GM21786 (cell line): Measurements from ENCODE around the gene TBXAS1.

Experiments used
- ATAC-seq: cut with Tn5 transposase; IDR thresholded peaks from one replicate; pipeline ENCODE4 v1.9.1; 2021; ENCODE audit not compliant: unreplicated experiment

The TBXAS1 gene

GRCh38 chr7:139942636-139943035 is 113.6 kb downstream of the TBXAS1 start:
- ATAC-seq = no peak

DNA sequence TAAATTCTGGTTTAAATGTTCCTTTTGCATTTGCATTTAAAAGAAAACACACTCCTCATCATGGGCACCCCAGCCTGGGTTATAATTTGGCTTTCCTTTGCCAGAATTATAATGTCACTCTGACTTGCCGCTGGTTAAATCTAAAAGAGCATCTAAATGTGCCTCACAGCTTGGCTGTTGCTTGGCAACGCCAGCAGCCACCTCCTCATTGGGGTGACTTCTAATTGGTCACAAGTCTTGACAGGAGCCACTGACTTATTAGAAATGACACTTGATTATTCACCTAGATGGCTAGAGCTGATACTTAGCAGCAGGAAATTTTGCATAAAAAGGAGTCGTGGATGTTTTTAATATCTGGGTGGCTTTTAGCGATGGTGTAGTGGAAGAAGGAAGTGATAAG is 114.3 kb downstream of the TBXAS1 start:
- ATAC-seq = no peak

DNA sequence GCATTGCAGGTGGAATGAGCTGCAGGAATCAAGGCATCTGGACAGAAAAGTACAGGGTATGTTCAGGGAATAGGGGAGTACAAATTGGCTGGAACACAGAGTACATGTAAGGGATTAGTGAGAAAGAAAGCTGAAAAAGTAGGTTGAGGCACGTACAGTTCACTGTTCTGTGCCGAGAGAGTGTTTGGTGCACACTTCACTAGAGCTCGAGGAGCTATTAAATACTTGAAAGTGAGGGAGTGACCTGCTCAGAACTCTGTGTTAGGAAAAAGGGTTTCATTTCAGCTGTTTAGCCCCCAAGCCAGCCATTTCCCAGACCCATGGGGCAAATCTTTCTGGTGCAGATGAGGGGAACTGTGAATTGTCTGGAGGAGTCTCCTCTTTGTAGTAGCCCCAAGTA is 115.2 kb downstream of the TBXAS1 start:
- ATAC-seq = no peak

DNA sequence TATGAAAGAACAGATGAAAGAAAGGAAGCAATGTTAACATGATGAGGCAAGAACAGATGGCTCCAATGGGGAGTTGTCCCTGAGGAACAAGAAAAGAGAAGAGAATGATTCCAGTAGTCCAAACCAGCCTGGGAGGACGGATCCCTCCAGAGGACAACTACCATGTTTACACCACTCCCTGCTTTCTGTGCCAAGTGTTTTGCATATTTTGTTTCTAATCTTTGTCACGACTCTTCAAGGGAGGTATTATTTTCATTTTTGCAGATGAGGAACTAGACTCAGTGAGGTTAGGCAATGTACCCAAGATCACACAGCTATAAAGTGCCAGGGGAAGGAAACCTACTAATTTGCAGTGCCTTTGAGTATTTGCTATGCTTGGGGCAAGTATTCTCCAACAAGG is 117.5 kb downstream of the TBXAS1 start:
- ATAC-seq = no peak

DNA sequence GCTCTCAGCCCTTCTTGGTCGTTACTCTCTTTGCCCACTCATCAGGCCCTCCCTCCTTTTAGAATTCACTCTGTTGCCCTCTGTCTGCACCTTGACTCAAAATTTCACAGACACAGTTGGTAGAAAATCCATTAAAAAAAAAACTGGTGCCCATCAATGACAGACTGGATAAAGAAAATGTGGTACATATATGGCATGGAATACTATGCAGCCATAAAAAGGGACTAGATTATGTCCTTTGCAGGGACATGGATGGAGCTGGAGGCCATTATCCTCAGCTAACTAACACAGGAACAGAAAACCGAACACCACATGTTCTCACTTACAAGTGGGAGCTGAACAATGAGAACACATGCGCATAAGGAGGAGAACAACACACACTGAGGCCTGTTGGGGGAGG is 118.0 kb downstream of the TBXAS1 start:
- ATAC-seq = no peak

DNA sequence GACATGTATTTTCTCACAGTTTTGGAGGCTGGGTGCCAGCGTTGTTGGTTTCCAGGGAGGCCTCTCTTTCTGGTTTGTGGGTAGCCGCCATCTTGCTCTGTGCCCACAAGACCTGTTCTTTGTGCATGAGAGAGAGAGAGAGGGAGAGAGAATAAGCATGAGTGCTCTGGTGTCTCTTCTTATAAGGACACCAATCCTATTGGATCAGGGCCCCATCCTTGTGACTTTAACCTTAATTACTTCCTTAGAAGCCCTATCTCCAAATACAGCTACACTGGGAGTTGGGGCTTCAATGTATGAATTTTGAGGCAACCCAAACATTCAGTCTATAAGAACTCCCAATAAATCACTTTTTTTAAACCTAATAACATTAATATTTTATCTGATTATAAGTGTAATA is 119.1 kb downstream of the TBXAS1 start:
- ATAC-seq = no peak

- no peak for ATAC-seq
Observed at GRCh38 chr7:139948587-139949335, 119.7 kb downstream of the TBXAS1 start.

DNA sequence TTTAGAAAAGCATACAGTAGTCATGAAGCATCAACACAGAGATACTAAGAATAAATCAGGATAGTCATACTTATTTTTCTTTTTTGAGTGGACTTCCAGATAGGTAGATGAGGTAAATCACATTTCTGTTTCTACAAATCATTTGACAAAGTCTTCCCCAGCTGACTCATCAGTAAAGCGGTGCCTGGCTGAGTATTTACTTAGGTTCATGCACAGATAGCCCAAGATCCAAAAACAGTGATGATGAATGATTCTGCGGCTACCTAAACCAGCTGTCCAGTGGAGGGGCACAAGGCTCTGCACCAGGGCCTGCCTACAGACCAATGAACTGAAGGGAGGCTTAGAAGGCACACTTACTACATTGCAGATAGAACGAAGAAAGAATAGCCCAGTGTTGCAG is 120.6 kb downstream of the TBXAS1 start:
- no peak for ATAC-seq

- no peak for ATAC-seq
Observed at GRCh38 chr7:139950881-139951525, 121.9 kb downstream of the TBXAS1 start.

GRCh38 chr7:139953229-139953628 is 124.2 kb downstream of the TBXAS1 start:
- ATAC-seq = no peak

DNA sequence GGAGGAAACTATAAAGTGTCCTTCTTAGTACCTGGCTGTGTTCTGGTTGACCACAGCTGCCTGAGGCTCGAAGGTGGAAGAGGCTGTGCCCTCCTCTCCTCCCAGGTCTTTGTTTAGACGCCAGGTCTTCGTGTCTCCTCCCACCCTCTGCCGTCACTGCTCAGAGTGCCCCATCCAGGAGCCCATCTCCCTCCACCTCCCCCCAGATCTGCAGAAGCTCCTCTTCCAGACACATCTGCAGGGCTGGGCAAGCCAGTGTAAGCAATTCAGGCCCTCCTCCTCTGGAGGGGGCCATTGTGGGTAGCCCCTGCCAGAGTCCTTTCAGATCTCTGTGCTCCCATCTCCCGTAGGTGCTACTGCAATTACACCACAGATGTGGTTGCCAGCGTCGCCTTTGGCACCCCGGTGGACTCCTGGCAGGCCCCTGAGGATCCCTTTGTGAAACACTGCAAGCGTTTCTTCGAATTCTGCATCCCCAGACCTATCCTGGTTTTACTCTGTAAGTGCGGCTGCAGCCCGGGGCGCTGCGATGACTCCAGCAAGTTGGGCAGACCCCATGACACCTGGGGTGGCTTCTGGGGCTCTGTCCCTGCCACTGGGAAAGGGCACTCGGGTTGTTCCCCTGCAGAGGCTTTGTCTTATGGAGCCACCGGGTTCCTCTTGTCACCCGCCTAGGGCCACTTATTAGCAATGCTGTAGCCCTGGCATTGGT is 126.2 kb downstream of the TBXAS1 start:
- no peak for ATAC-seq

GRCh38 chr7:139958599-139959284 is 129.7 kb downstream of the TBXAS1 start:
- no peak for ATAC-seq

GRCh38 chr7:139959285-139959628 is 130.2 kb downstream of the TBXAS1 start:
- no peak for ATAC-seq

- ATAC-seq = no peak
Observed at GRCh38 chr7:139959718-139960117, 130.7 kb downstream of the TBXAS1 start.

DNA sequence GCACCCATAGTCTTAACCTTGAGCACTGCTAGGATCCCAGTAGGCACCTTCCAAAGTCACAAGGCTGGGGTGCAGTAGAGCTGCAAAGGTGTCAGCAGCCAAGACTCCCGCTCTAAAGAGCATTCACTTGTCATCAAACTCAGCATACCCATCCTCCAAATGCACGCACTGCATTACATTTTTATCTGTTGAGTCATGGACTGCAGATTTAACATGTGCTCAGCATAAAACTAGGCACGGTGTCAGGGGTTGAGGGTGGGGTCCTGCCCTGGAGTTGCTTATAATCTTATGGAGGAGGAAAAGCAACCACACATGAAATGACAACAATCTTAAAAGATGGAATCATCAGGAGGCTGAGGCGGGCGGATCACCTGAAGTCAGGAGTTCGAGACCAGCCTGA is 131.1 kb downstream of the TBXAS1 start:
- no peak for ATAC-seq

DNA sequence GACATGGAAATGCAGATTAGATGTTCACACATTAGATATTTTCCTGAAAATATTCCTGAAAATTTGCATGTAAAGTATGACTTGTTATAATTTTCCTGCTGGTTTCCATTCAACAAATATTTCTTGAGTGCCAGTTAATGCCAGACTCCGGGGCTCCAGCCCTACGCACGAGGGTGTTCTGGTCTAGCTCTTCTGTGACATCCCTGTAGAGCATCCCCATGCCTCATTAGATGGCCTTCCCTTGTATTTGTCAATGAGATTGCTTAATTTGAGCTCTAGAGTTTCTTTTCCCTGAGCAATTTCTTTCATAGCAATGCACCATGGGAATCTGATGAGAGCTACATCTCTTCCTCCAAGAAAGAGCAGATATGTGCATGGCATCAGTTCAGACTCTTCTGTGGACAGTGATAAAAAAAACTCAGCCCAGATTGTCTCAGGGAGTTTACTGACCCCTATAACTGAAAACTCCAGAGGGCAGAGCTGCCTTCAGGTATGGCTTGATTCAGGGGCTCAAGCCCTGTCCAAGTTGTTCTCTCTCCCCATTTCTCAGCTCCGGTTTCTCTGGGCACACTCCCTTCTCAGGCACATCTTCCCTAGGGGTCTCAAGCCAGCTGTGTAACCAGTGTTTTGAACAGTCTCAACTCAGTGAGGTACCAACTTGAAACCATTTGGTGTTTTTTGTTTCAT is 137.0 kb downstream of the TBXAS1 start:
- no peak for ATAC-seq

GRCh38 chr7:139966949-139967348 is 137.9 kb downstream of the TBXAS1 start:
- ATAC-seq = no peak

DNA sequence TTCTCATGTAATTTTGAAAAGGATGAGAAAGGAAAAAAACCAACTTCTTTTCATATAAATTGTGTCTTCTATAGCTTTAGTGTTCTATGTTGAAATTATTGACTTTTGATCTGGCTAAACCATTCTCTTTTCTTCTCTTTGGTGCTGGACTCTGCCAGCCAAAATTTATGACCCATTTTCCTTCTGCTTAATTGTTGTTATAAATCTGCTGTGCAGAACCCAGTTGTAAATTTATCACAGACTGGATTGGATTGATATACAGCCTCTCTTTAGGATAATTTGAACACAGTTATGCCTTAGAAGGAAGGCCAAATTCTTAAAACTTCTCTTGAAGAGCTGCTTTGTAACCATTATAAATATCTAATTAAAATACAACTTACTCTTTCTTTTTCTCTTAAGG is 139.9 kb downstream of the TBXAS1 start:
- ATAC-seq = no peak

DNA sequence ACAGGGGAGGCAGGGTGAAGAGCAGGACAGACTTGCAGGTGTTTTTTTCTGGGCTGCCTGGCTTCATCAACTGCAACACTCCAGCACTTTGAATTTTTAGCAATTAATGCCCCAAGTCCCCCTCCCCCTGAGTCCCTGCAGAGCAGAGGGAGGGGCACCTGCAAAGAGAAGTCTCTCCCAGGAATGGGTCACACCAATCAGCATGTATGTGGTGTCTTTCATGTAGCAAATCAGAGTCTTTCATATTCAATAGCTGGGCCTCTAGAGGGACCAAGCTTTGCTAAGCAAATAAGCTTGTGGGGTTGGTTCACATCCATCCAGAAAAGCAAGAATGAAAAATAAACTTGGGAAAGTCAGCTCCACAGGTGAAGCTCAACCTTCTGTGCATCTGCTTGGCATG is 143.0 kb downstream of the TBXAS1 start:
- no peak for ATAC-seq

DNA sequence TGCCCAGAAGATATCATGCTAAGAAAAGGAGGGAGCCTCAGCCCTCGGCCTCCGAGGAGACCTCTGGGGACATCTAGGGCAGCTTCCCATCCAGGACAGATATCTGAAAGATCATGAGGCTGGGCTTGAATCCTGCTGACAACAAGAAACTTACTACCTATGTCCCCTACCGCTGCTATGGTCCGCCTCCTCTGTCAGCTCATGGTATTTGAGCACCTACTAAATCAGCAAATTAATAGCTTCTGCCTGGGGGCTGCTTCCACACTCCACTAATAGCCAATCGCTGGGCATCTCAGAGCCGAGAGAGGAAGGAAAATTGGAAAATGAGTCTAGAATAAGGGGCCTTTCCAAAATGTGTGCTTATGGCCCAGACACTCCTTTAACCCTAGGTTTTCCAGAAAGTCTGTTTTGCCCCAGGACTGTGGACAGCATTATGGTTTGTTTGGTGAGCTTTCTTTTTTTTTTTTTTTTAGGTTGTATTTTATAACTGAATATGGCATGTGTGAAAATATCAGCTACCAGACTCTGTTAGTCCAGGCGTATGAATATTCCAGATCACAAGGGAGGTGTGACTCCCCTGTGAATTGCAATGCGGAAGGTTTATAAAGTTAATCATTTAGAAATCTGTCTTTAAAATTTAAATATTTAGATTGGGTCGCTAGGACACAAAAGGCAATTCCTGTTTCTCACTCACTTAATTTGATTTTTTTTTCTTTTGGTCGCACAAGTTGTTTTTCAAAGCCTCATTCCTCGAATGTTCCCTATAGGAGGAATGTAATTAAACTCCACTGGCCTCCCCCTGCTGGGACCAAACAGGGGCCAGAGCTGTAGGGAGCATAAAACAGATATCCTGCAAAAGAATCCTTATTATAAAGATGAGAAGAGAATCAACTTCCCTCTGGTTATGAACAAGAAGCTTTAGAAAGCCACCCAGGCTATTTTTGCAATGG is 144.3 kb downstream of the TBXAS1 start:
- no peak for ATAC-seq
